Measurements from ENCODE around the gene MACF1. TPM values are rescaled to one million over a fixed set of nuclear protein-coding genes. Genes with fewer than 3 reads are reported as not detected.
"Not testable (repeated sequence)": the region's sequence is repeated elsewhere in the genome, so short reads cannot be mapped to it uniquely, and the experiment has no call there.

MACF1 gene
- total RNA-seq, 1 donor, result 554 TPM

GRCh38 chr1:39205102-39205780 lies 746 bp downstream of the MACF1 start:
- peak; percentile 78 for DNase-seq (ENCODE audit: low read depth)
- TF ChIP-seq, protein P1, sequence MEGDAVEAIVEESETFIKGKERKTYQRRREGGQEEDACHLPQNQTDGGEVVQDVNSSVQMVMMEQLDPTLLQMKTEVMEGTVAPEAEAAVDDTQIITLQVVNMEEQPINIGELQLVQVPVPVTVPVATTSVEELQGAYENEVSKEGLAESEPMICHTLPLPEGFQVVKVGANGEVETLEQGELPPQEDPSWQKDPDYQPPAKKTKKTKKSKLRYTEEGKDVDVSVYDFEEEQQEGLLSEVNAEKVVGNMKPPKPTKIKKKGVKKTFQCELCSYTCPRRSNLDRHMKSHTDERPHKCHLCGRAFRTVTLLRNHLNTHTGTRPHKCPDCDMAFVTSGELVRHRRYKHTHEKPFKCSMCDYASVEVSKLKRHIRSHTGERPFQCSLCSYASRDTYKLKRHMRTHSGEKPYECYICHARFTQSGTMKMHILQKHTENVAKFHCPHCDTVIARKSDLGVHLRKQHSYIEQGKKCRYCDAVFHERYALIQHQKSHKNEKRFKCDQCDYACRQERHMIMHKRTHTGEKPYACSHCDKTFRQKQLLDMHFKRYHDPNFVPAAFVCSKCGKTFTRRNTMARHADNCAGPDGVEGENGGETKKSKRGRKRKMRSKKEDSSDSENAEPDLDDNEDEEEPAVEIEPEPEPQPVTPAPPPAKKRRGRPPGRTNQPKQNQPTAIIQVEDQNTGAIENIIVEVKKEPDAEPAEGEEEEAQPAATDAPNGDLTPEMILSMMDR (IDR thresholded peaks at IDR 0.05; ENCODE audit: insufficient read depth, low read depth, low read length), result no peak
- H3K4me3 ChIP-seq (ENCODE audit: low read depth, low read length), result peak overlapping the region; percentile 72

DNA sequence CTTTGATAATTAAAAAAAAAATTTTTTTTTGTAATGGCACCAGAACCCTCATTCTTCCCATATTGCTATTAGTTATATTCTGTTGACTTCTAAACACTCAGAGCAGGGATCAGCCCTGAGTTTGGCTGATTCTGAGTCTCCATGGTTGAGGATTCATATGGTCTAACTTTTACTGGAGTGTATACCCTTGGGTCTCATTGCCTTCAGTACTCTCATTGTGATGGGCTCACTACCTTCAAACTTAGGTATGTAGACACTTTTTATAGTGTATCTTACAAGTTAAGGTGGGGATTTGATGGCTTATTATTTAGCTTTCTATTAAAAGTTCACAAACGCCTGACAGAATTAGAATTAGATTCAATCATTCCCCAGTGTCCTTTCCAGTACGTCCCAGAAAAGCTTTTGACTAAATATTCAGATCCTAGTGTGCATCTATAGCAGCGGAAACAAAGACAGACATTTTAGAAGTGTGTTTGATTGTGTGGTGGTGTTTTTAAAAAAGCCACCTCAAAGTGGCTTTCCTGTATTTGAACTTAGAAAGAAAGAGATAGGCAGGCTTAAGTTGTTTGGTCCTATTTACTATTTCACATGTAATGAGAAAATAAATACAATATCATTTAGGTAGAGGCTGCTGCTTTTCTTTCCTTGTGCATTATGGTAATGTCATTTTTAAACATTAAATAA lies 1.4 kb downstream of the MACF1 start:
- H3K4me3 ChIP-seq (ENCODE audit: low read depth, low read length), result peak overlapping the region; percentile 72
- TF ChIP-seq, protein P1 (IDR thresholded peaks at IDR 0.05; ENCODE audit: insufficient read depth, low read depth, low read length), result no peak
- no peak for DNase-seq (ENCODE audit: low read depth)

- not testable (repeated sequence) for H3K4me3 ChIP-seq (ENCODE audit: low read depth, low read length); DNase-seq (ENCODE audit: low read depth)
Observed at GRCh38 chr1:39208360-39208759, 3.9 kb downstream of the MACF1 start.

GRCh38 chr1:39210649-39211048 lies 6.2 kb downstream of the MACF1 start:
- TF ChIP-seq, protein P1 (IDR thresholded peaks at IDR 0.05; ENCODE audit: insufficient read depth, low read depth, low read length), result no peak
- H3K4me3 ChIP-seq (ENCODE audit: low read depth, low read length), result no peak overlapping the region
- no peak for DNase-seq (ENCODE audit: low read depth)

DNA sequence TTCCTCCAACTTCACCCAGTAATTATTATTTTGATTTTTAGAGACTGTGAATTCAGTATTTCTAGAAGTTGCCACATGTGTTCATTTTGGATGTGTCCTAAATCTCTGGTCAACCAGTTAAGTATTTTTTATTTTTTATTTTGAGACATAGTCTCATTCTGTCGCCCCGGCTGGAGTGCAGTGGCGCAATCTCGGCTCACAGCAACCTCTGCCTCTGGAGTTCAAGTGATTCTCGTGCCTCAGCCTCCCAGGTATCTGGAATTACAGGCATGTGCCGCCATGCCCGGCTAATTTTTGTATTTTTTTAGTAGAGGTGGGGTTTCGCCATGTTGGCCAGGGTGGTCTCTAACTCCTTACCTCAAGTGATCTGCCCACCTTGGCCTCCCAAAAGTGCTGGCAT lies 8.0 kb downstream of the MACF1 start:
- H3K4me3 ChIP-seq (ENCODE audit: low read depth, low read length), result no peak overlapping the region
- DNase-seq (ENCODE audit: low read depth), result no peak
- TF ChIP-seq, protein P1 (IDR thresholded peaks at IDR 0.05; ENCODE audit: insufficient read depth, low read depth, low read length), result no peak

GRCh38 chr1:39213511-39214002 lies 9.1 kb downstream of the MACF1 start:
- H3K4me3 ChIP-seq (ENCODE audit: low read depth, low read length), result no peak overlapping the region
- TF ChIP-seq, protein P1 (IDR thresholded peaks at IDR 0.05; ENCODE audit: insufficient read depth, low read depth, low read length), result no peak
- peak; percentile 73 for DNase-seq (ENCODE audit: low read depth)

GRCh38 chr1:39214021-39214713 lies 9.7 kb downstream of the MACF1 start:
- H3K4me3 ChIP-seq (ENCODE audit: low read depth, low read length), result no peak overlapping the region
- peak; percentile 29 for DNase-seq (ENCODE audit: low read depth)
- TF ChIP-seq, protein P1 (IDR thresholded peaks at IDR 0.05; ENCODE audit: insufficient read depth, low read depth, low read length), result no peak
